Stimulated activated naive B cell treated with anti-CD40 and anti-IgM and Interleukin-4, amounts not matched to agents 10 μg/mL and 1 μg/mL and 100 μg/mL, for 72 hours (primary cell): ENCODE measurements around the gene ASB18.

Source experiments
- ATAC-seq, 2 donors: fragments of 150-1000 bp; cut with Tn5 transposase; replicated peaks; 2 replicates each; pipeline ENCODE4 v1.10.0; 2021; ENCODE audit warnings: moderate library complexity in 1 of 2
- DNase-seq: peaks from one replicate; pipeline ENCODE4 v3.0.0; 2021
- H3K27ac Mint-ChIP-seq: one replicate; pipeline ENCODE4 v1.8.0; 2022; ENCODE audit warnings: mild to moderate bottlenecking, mixed read lengths
- H3K27me3 Mint-ChIP-seq, 2 donors: one replicate each; pipeline ENCODE4 v1.8.0; 2022; ENCODE audit warnings: mixed read lengths in 2 of 2
- H3K36me3 Mint-ChIP-seq, 2 donors: one replicate each; pipeline ENCODE4 v1.8.0; 2022; ENCODE audit warnings: mixed read lengths in 2 of 2, mild to moderate bottlenecking in 1 of 2
- H3K4me1 Mint-ChIP-seq, 2 donors: one replicate each; pipeline ENCODE4 v1.8.0; 2022; ENCODE audit warnings: mixed read lengths in 2 of 2, mild to moderate bottlenecking in 1 of 2
- H3K4me3 Mint-ChIP-seq, 2 donors: one replicate each; pipeline ENCODE4 v1.8.0; 2022; ENCODE audit warnings: mild to moderate bottlenecking in 2 of 2, mixed read lengths in 2 of 2, moderate library complexity in 1 of 2
- H3K9me3 Mint-ChIP-seq, 2 donors: one replicate each; pipeline ENCODE4 v1.8.0; 2022; ENCODE audit warnings: mixed read lengths in 2 of 2, mild to moderate bottlenecking in 1 of 2

ASB18 gene

GRCh38 chr2:236166796-236167296 is 97.4 kb downstream of the ASB18 start:
- peak overlapping the region; percentile 22 to 57 for H3K4me3 Mint-ChIP-seq

GRCh38 chr2:236165842-236166795 is 98.1 kb downstream of the ASB18 start:
- peaks cover 5 to 17% of the 10 kb centered on the region in 2 donors for H3K4me1 Mint-ChIP-seq
- peak overlapping the region; percentile 36 to 57 for H3K4me3 Mint-ChIP-seq
- DNase-seq (no peak), ATAC-seq (no peak)
- no peaks in the 10 kb centered on the region for H3K9me3 Mint-ChIP-seq
- peaks cover 51 to 68% of the 10 kb centered on the region in 2 donors for H3K27me3 Mint-ChIP-seq
- H3K36me3 Mint-ChIP-seq, result peaks cover 0 to 3% of the 10 kb centered on the region in 2 donors
- peak overlapping the region; percentile 90 for H3K27ac Mint-ChIP-seq

More at GRCh38 chr2:236166796-236167296, 97.4 kb downstream of the ASB18 start:
- Mint-ChIP-seq H3K27ac (peak overlapping the region; percentile 90), H3K4me1 (peaks cover 5 to 17% of the 10 kb centered on the region in 2 donors), H3K36me3 (peaks cover 0 to 3% of the 10 kb centered on the region in 2 donors), H3K27me3 (peaks cover 50 to 68% of the 10 kb centered on the region in 2 donors), H3K9me3 (no peaks in the 10 kb centered on the region)
- ATAC-seq (no peak), DNase-seq (no peak)

DNA sequence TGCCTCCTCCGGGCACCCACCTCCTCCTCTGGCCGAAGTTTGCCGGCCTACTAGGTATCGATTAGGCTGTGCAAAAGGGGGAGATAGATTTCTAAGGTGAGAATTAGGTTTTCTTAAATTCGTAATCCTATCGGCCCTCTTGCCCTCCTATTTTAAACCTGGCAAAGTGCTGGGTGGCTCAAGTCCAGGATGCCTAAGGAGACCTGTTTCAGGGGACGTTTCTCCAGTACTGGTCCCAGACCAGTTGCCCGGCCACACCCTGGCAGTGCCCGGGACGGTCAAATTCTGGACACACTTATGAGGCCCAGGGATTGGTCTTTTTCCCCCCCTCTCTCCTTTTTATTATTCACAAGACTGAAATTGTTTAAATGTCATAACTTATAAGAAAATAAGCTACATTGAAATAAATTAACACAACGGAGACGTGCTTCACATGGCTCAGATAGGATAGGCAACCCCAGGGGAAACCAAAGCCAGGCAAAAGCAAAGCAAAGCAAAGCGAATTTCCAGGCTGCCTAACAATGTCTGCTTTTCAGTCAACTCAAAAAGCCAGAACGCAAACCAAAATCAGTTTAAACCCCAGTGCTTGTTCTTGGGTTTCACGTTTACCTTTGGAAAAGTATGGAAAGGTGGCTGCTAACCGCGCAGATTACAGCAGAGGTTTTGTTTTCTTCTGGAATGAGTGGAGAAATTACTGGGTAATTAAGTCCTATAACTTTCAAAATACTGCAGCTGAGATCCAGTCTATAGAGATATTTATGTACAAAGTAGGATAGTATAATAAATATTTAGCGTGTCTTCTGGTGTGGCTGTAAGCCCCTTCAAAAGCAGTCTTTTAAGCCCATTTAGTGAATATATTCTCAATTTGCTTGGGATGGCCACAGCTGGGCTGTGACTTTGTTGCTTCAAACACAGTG is 99.0 kb downstream of the ASB18 start:
- H3K27me3 Mint-ChIP-seq, result peaks cover 55 to 68% of the 10 kb centered on the region in 2 donors
- peak overlapping the region; percentile 51 for H3K27ac Mint-ChIP-seq
- H3K4me1 Mint-ChIP-seq, result peaks cover 5 to 14% of the 10 kb centered on the region in 2 donors
- peaks cover 0 to 1% of the 10 kb centered on the region in 2 donors for H3K36me3 Mint-ChIP-seq
- H3K4me3 Mint-ChIP-seq, result no peak overlapping the region
- DNase-seq (no peak), ATAC-seq (no peak)
- no peaks in the 10 kb centered on the region for H3K9me3 Mint-ChIP-seq

DNA sequence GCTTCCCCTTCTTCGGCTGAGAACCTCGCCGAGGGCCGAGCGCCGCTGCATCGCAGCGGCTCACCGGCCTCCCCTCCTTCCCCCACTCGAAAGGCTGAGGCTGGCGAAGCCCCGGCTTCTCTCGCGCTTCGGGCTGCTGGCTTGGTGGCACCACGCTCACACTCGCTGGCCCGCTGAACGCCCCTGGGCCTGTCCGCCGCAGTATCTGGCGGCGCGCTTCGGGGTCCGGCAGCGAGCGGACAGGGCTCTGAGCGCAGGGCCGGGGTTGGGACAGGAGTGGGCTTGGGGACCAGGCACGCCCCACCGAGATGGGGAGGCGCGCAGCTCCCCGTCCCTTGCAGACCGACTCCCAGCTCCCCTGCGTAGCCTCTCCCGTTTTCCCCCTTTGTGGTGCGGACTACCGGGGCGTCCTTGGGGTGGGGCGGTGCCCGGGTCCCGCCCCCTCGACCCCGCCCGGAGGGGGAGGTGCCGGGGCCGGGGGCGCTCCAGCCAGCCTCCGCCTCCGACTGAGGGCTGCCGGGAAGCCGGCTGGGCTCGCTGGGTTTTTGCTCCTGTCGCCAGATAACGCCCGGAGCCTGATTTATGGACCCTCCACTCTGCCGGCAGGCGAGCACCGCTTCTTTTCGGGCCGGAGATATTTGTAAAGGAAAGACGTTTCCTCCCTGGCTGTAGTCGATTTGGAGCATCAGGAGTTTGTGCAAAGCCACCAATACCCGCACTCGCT is 99.8 kb downstream of the ASB18 start:
- Mint-ChIP-seq H3K4me1 (peaks cover 5 to 10% of the 10 kb centered on the region in 2 donors), H3K4me3 (no peak overlapping the region), H3K9me3 (no peaks in the 10 kb centered on the region), H3K27ac (peak overlapping the region; percentile 51), H3K36me3 (no peaks in the 10 kb centered on the region), H3K27me3 (peaks cover 55 to 68% of the 10 kb centered on the region in 2 donors)
- no peak for DNase-seq
- no peak for ATAC-seq

DNA sequence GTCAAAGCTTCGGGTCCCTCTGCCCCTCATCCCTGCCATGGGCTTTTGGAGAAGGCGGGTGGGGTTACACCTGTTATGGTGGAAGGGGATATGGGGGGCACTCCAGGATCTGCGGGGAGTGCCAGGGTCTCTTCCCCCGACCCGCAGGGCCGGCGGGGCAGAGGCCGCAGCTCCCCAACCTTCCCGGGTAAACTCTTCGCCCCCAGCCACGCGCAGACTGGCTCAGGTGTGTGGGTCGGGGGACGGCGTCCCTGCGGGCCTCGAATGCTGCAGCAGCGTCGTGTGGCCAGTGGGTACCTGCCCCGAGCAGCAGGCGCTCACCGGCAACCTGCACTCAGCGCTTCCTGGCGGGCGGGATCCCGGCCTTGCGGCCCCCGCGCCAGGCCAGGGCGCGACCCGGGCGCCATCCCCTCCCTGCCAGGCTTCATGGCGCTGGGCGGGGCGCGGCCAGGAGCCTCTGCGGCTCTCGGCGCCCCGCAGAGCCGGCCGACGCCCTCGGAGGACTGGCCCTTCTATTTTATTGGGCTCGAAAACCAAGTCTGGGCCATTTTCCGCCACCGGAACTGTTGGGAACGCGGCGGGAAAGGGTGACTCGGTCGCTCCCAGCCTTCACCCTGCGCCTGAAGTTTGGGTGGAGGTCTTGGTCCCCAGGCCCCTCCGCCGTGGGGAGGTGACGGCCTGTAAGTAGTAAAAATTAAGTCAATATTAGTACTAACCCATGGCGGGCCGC is 100.6 kb downstream of the ASB18 start:
- ATAC-seq (no peak), DNase-seq (no peak)
- Mint-ChIP-seq H3K27ac (peak overlapping the region; percentile 31), H3K36me3 (no peaks in the 10 kb centered on the region), H3K9me3 (no peaks in the 10 kb centered on the region), H3K4me1 (peaks cover 6 to 10% of the 10 kb centered on the region in 2 donors), H3K4me3 (peak overlapping the region in 1 of 2 donors; percentile 25), H3K27me3 (peaks cover 53 to 69% of the 10 kb centered on the region in 2 donors)

- Mint-ChIP-seq H3K36me3 (no peaks in the 10 kb centered on the region), H3K9me3 (no peaks in the 10 kb centered on the region), H3K4me1 (peaks cover 6 to 10% of the 10 kb centered on the region in 2 donors), H3K4me3 (peak overlapping the region; percentile 4 to 25), H3K27ac (peak overlapping the region; percentile 31), H3K27me3 (peaks cover 60 to 76% of the 10 kb centered on the region in 2 donors)
- DNase-seq (no peak), ATAC-seq (no peak)
These were observed 101.2 kb downstream of the ASB18 start for GRCh38 chr2:236162882-236163470.

GRCh38 chr2:236162031-236162845 is 102.0 kb downstream of the ASB18 start:
- Mint-ChIP-seq H3K36me3 (no peaks in the 10 kb centered on the region), H3K27ac (no peak overlapping the region), H3K9me3 (no peaks in the 10 kb centered on the region), H3K4me3 (peak overlapping the region in 1 of 2 donors; percentile 4), H3K27me3 (peaks cover 67 to 82% of the 10 kb centered on the region in 2 donors), H3K4me1 (peaks cover 6 to 10% of the 10 kb centered on the region in 2 donors)
- no peak for ATAC-seq
- DNase-seq, result no peak

DNA sequence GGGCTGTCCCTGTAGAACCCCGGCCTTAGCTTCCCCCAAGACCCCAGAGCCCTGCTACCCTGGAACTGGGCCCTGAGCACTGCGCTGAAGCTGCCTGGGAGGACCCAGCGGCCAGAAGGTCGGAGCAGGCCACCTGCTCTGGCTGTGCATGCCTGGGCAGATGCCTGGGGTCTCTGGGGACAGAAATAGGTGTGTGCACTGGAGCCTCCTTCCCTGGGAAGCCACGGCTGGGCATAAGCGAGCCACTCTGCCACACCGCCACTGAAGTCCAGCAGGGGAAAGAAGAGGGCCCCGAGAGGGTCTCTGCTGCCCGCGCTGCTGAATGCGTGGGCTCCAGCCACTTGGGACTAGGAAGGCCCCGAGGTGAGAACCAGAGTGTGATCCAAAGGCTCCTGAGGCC is 102.7 kb downstream of the ASB18 start:
- Mint-ChIP-seq H3K9me3 (no peaks in the 10 kb centered on the region), H3K36me3 (no peaks in the 10 kb centered on the region), H3K4me1 (peaks cover 6% of the 10 kb centered on the region in 2 donors), H3K27me3 (peaks cover 66 to 82% of the 10 kb centered on the region in 2 donors), H3K27ac (no peak overlapping the region), H3K4me3 (no peak overlapping the region)
- no peak for ATAC-seq
- no peak for DNase-seq

GRCh38 chr2:236161082-236161462 is 103.1 kb downstream of the ASB18 start:
- H3K4me1 Mint-ChIP-seq, result peaks cover 1 to 2% of the 10 kb centered on the region in 2 donors
- H3K27me3 Mint-ChIP-seq, result peaks cover 65 to 81% of the 10 kb centered on the region in 2 donors
- H3K4me3 Mint-ChIP-seq, result no peak overlapping the region
- H3K36me3 Mint-ChIP-seq, result no peaks in the 10 kb centered on the region
- DNase-seq (no peak), ATAC-seq (no peak)
- H3K27ac Mint-ChIP-seq, result no peak overlapping the region
- no peaks in the 10 kb centered on the region for H3K9me3 Mint-ChIP-seq

- Mint-ChIP-seq H3K36me3 (no peaks in the 10 kb centered on the region), H3K27ac (no peak overlapping the region), H3K4me1 (peaks cover 0 to 2% of the 10 kb centered on the region in 2 donors), H3K4me3 (no peak overlapping the region), H3K9me3 (no peaks in the 10 kb centered on the region), H3K27me3 (peaks cover 60 to 75% of the 10 kb centered on the region in 2 donors)
- DNase-seq (no peak), ATAC-seq (no peak)
These were observed 103.7 kb downstream of the ASB18 start for GRCh38 chr2:236160366-236161081.

DNA sequence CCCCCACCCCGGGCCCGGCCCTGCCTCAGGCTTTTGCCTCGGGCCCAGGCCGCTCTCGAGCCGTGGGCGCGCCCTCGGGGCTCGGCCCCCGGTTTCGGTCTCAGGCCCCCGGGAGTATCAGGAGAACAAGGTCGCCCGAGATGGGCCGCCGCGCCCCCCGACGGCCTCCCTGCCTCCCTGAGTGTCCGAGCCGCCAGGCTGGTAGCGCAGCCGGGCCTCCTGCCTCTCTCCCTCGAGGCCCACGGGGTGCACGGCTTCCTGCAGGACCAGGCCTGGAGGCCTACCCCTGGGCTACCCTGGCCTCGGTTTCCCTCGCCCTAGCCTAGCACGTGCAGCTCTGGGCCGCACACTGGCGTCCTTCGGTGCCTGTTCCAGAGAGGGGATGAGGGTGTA is 104.4 kb downstream of the ASB18 start:
- H3K27ac Mint-ChIP-seq, result no peak overlapping the region
- peaks cover 65 to 68% of the 10 kb centered on the region in 2 donors for H3K27me3 Mint-ChIP-seq
- ATAC-seq (no peak), DNase-seq (no peak)
- H3K9me3 Mint-ChIP-seq, result no peaks in the 10 kb centered on the region
- no peak overlapping the region for H3K4me3 Mint-ChIP-seq
- H3K4me1 Mint-ChIP-seq, result peaks cover 0 to 2% of the 10 kb centered on the region in 2 donors
- H3K36me3 Mint-ChIP-seq, result no peaks in the 10 kb centered on the region
